Kidney epithelial cell (primary cell): ENCODE measurements around the gene KLHL40. TPM values are rescaled to one million over a fixed set of nuclear protein-coding genes. Genes with fewer than 3 reads are reported as not detected.

ENCODE experiments used
- DNase-seq: peaks from one replicate; pipeline ENCODE4 v3.0.0-alpha.2; 2010; ENCODE audit warnings: low read depth
- H3K27me3 ChIP-seq: 2 replicates; pipeline ENCODE4 v1.6.0; 2011; ENCODE audit warnings: low read length; ENCODE audit not compliant: control insufficient read depth, insufficient read depth
- H3K36me3 ChIP-seq: 2 replicates; pipeline ENCODE4 v1.5.1; 2011; ENCODE audit warnings: low read length; ENCODE audit not compliant: control insufficient read depth, insufficient read depth
- H3K4me3 ChIP-seq: 2 replicates; pipeline ENCODE4 v1.5.1; 2011; ENCODE audit warnings: low read depth, mild to moderate bottlenecking, control low read depth, low read length
- total RNA-seq: library from RNA; depleted of rRNA; stranded (reverse); fragments of >200 nt; gene quantifications from 2 replicates; pipeline ENCODE4 v1.2.3, GENCODE V29; 2015
- TF ChIP-seq, protein P1 (sequence below): IDR thresholded peaks from 2 replicates; pipeline ENCODE4 v1.5.1; 2011; ENCODE audit warnings: mild to moderate bottlenecking, moderate library complexity, low read length, control low read depth, inconsistent platforms; ENCODE audit not compliant: insufficient read depth, poor library complexity, severe bottlenecking

Gene KLHL40
- total RNA-seq, 1 donor from 2014 or later, result not detected

GRCh38 chr3:42655980-42656679 is 29.2 kb upstream of the KLHL40 start:
- no peak for DNase-seq
- Histone ChIP-seq H3K36me3 (no peaks in the 10 kb centered on the region), H3K4me3 (no peak overlapping the region), H3K27me3 (no peaks in the 10 kb centered on the region)
- TF ChIP-seq, protein P1, sequence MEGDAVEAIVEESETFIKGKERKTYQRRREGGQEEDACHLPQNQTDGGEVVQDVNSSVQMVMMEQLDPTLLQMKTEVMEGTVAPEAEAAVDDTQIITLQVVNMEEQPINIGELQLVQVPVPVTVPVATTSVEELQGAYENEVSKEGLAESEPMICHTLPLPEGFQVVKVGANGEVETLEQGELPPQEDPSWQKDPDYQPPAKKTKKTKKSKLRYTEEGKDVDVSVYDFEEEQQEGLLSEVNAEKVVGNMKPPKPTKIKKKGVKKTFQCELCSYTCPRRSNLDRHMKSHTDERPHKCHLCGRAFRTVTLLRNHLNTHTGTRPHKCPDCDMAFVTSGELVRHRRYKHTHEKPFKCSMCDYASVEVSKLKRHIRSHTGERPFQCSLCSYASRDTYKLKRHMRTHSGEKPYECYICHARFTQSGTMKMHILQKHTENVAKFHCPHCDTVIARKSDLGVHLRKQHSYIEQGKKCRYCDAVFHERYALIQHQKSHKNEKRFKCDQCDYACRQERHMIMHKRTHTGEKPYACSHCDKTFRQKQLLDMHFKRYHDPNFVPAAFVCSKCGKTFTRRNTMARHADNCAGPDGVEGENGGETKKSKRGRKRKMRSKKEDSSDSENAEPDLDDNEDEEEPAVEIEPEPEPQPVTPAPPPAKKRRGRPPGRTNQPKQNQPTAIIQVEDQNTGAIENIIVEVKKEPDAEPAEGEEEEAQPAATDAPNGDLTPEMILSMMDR, result no peak

GRCh38 chr3:42656680-42657610 is 28.4 kb upstream of the KLHL40 start:
- TF ChIP-seq, protein P1, result no peak
- H3K36me3 ChIP-seq, result no peaks in the 10 kb centered on the region
- no peak overlapping the region for H3K4me3 ChIP-seq
- DNase-seq, result no peak
- no peaks in the 10 kb centered on the region for H3K27me3 ChIP-seq

- DNase-seq, result no peak
- Histone ChIP-seq H3K27me3 (no peaks in the 10 kb centered on the region), H3K36me3 (no peaks in the 10 kb centered on the region), H3K4me3 (no peak overlapping the region)
- TF ChIP-seq, protein P1, result no peak
Observed at GRCh38 chr3:42657675-42658074, 27.7 kb upstream of the KLHL40 start.

DNA sequence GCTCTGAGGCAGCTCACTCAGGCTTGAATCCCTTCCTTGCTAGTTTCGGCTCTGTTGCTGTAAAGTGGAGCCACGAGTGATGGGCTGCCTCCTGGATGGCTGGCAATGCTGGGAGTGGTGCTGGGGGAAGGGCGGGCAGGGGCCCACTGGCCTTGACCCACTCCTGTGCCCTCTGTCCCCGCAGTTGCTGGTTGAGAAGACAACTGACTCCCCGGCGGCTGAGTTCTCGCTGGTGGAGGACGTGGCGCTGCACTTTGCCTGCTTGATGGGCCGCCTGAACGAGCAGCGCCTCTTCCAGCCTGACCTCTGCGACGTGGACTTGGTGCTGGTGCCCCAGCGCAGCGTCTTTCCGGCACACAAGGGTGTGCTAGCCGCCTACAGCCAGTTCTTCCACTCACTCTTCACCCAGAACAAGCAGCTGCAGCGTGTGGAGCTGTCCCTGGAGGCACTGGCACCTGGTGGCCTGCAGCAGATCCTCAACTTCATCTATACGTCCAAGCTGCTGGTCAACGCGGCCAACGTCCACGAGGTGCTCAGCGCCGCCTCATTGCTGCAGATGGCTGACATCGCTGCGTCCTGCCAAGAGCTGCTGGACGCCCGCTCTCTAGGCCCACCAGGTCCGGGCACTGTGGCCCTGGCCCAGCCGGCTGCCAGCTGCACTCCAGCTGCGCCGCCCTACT is 27.1 kb upstream of the KLHL40 start:
- TF ChIP-seq, protein P1, result no peak
- DNase-seq, result no peak
- no peaks in the 10 kb centered on the region for H3K27me3 ChIP-seq
- H3K4me3 ChIP-seq, result no peak overlapping the region
- H3K36me3 ChIP-seq, result no peaks in the 10 kb centered on the region

DNA sequence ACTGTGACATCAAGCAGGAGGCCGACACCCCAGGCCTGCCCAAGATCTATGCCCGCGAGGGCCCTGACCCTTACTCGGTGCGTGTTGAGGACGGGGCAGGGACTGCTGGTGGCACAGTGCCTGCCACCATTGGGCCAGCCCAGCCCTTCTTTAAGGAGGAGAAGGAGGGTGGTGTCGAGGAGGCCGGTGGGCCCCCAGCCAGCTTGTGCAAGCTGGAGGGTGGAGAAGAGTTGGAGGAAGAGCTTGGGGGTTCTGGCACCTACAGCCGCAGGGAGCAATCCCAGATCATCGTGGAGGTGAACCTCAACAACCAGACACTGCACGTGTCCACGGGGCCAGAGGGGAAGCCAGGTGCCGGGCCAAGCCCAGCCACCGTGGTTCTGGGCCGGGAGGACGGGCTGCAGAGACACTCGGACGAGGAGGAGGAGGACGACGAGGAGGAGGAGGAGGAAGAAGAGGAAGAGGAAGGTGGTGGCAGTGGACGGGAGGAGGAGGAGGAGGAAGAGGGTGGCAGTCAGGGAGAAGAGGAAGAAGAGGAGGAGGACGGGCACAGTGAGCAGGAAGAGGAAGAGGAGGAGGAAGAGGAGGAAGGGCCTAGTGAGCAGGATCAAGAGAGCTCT is 26.5 kb upstream of the KLHL40 start:
- TF ChIP-seq, protein P1, result no peak
- no peak for DNase-seq
- no peaks in the 10 kb centered on the region for H3K27me3 ChIP-seq
- H3K4me3 ChIP-seq, result no peak overlapping the region
- H3K36me3 ChIP-seq, result no peaks in the 10 kb centered on the region
